A673 (cell line): ENCODE measurements around the gene SMIM32. TPM values are rescaled to one million over a fixed set of nuclear protein-coding genes. Genes with fewer than 3 reads are reported as not detected.

ENCODE experiments used
- BruUV-seq: library from RNA; stranded (reverse); fragments of 400-500 nt; replicated peaks from 2 replicates; lab custom pipeline; 2021; lab: Mats Ljungman, UMichigan
- CTCF ChIA-PET: fragments of 300-600 bp; sonication (Branson Sonifier 250); formaldehyde crosslinking; loops from one replicate; lab custom pipeline; 2022; ENCODE audit warnings: antibody characterized with exemption; lab: Charles Lee
- POLR2A ChIA-PET: fragments of 300-600 bp; sonication (Branson Sonifier 250); formaldehyde crosslinking; loops from one replicate; lab custom pipeline; 2022; ENCODE audit warnings: antibody characterized with exemption; ENCODE audit not compliant: low non-redundant PET; lab: Charles Lee
- DNase-seq: peaks from one replicate; pipeline ENCODE4 v3.0.0-alpha.2; 2015; ENCODE audit warnings: low spot score
- H3K27ac ChIP-seq: fragments of 200-600 bp; sonication (generic); 2 replicates; pipeline ENCODE4 v1.5.1; 2016; ENCODE audit warnings: mixed run types, low read depth, mild to moderate bottlenecking, mixed read lengths, antibody characterized with exemption, low read length; ENCODE audit not compliant: poor library complexity, severe bottlenecking
- H3K27me3 ChIP-seq: fragments of 200-600 bp; sonication (generic); replicated peaks from 2 replicates; pipeline ENCODE4 v1.6.1; 2017; ENCODE audit warnings: mixed run types, low read depth, mild to moderate bottlenecking, mixed read lengths, antibody characterized with exemption, low read length; ENCODE audit not compliant: insufficient read depth, poor library complexity
- H3K36me3 ChIP-seq: fragments of 200-600 bp; sonication (generic); 2 replicates; pipeline ENCODE4 v1.6.1; 2016; ENCODE audit warnings: mixed run types, mild to moderate bottlenecking, mixed read lengths, antibody characterized with exemption, low read length; ENCODE audit not compliant: insufficient read depth, poor library complexity, severe bottlenecking
- H3K4me1 ChIP-seq: fragments of 200-600 bp; sonication (generic); 2 replicates; pipeline ENCODE4 v1.6.1; 2017; ENCODE audit warnings: mixed run types, mild to moderate bottlenecking, mixed read lengths, antibody characterized with exemption, low read length; ENCODE audit not compliant: insufficient read depth, poor library complexity, severe bottlenecking
- H3K4me3 ChIP-seq: fragments of 200-600 bp; sonication (generic); 2 replicates; pipeline ENCODE4 v1.5.1; 2016; ENCODE audit warnings: low read depth, mixed run types, mild to moderate bottlenecking, mixed read lengths, low read length; ENCODE audit not compliant: poor library complexity, severe bottlenecking
- H3K9me3 ChIP-seq: fragments of 200-600 bp; sonication (generic); 2 replicates; pipeline ENCODE4 v1.6.1; 2016; ENCODE audit warnings: mixed run types, low read depth, mild to moderate bottlenecking, mixed read lengths, antibody characterized with exemption, low read length; ENCODE audit not compliant: poor library complexity, severe bottlenecking
- EZH2 ChIP-seq: fragments of 200-600 bp; sonication (generic); IDR thresholded peaks from 2 replicates; pipeline ENCODE4 v1.6.1; 2017; ENCODE audit warnings: borderline replicate concordance, low read depth, mild to moderate bottlenecking, mixed read lengths, antibody characterized with exemption, low read length; ENCODE audit not compliant: poor library complexity, severe bottlenecking
- intact Hi-C: fragments of 100-400 bp; cut with micrococcal nuclease; formaldehyde crosslinking; loops from one replicate; pipeline ENCODE4 v1.10.0; 2022; ENCODE audit not compliant: unreplicated experiment
- total RNA-seq: library from RNA; stranded (reverse); gene quantifications from 2 replicates; pipeline ENCODE4 v1.2.3, GENCODE V29; 2021
- TF ChIP-seq, protein P1 (sequence below): fragments of 300-800, 200-600 bp; sonication (generic); conservative IDR thresholded peaks from 2 replicates; pipeline ENCODE4 v1.5.1; 2017; ENCODE audit warnings: low read depth, mild to moderate bottlenecking, antibody characterized with exemption, low read length, moderate library complexity, mixed read lengths

The SMIM32 gene
- total RNA-seq, 1 experiment from 2014 or later: not detected

DNA sequence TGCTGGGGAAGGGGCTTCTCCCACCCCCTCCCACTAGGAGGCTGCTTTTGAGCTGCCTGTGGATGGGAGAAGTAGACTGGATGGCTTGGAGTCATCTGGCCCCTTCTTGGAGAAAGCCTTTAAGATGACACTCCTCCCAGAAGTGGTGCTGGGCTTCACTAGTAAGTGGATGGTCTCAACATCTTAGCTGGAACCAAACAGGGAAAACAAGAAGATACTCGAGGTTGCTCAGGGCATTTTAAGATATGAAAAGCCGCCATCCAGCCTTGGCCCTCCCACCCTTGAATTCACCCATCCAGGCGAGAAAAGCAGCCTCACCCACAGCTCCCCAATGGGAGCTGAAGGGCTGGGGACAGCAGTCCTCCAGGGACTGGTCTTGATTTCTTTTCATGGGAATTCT is 7.8 kb upstream of the SMIM32 start:
- ChIA-PET CTCF (no interaction called here), POLR2A (no interaction called here)
- TF ChIP-seq EZH2: no peak
- TF ChIP-seq, protein P1, sequence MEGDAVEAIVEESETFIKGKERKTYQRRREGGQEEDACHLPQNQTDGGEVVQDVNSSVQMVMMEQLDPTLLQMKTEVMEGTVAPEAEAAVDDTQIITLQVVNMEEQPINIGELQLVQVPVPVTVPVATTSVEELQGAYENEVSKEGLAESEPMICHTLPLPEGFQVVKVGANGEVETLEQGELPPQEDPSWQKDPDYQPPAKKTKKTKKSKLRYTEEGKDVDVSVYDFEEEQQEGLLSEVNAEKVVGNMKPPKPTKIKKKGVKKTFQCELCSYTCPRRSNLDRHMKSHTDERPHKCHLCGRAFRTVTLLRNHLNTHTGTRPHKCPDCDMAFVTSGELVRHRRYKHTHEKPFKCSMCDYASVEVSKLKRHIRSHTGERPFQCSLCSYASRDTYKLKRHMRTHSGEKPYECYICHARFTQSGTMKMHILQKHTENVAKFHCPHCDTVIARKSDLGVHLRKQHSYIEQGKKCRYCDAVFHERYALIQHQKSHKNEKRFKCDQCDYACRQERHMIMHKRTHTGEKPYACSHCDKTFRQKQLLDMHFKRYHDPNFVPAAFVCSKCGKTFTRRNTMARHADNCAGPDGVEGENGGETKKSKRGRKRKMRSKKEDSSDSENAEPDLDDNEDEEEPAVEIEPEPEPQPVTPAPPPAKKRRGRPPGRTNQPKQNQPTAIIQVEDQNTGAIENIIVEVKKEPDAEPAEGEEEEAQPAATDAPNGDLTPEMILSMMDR: no peak
- H3K9me3 ChIP-seq: no peaks in the 10 kb centered on the region
- no peak overlapping the region for H3K27ac ChIP-seq
- no peak overlapping the region for H3K4me3 ChIP-seq
- no TSS peak for BruUV-seq
- H3K27me3 ChIP-seq: peaks cover 30% of the 10 kb centered on the region
- intact Hi-C loops: no loop called here
- no peaks in the 10 kb centered on the region for H3K36me3 ChIP-seq
- DNase-seq: no peak
- no peaks in the 10 kb centered on the region for H3K4me1 ChIP-seq

DNA sequence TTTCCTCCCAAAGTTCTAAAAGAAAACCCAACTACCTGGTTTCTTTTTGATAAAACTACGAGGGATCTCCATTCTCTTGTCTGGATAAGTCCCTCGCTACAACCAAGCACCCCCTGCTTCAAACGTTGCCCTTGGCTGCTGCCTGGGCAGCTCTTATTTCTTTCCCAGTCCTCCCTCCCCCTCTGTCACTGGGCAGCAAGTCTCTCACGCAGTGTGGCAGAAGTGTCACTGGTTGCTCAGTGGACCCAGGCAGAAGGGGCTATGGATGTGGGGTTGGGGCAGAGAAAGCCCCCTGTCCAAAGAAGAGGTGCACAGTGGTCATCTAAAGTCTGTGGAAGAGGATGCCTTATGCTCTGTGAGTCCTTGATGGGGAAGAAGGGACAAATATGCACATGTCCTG is 7.2 kb upstream of the SMIM32 start:
- DNase-seq: no peak
- no peaks in the 10 kb centered on the region for H3K9me3 ChIP-seq
- peaks cover 34% of the 10 kb centered on the region for H3K27me3 ChIP-seq
- no peak overlapping the region for H3K27ac ChIP-seq
- H3K36me3 ChIP-seq: no peaks in the 10 kb centered on the region
- CTCF ChIA-PET: no interaction called here
- no peaks in the 10 kb centered on the region for H3K4me1 ChIP-seq
- no peak for TF ChIP-seq EZH2
- TF ChIP-seq, protein P1: no peak
- H3K4me3 ChIP-seq: no peak overlapping the region
- BruUV-seq: no TSS peak
- POLR2A ChIA-PET: no interaction called here
- intact Hi-C loops: no loop called here

DNA sequence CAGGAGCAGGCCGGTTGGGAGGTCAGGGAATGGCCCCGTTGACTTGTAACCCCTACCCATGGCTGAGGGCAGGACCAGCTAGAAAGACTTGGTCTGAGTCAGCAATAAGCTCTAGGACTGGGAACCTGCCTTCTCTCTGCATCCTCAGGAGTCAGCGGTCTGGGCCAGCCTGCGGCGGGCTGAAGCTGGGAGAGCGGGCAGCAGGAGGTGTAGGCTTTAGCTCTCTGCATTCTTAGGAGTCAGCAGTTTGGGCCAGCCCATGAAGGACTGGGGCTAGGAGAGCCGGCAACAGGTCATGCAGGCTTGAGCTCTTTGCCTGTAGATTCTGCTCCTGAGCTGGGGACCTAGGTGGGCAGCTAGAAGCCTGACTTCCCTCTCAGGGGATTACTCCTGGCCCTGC is 6.4 kb upstream of the SMIM32 start:
- intact Hi-C loops: no loop called here
- Histone ChIP-seq H3K4me1 (no peaks in the 10 kb centered on the region), H3K4me3 (no peak overlapping the region), H3K27me3 (peaks cover 38% of the 10 kb centered on the region), H3K9me3 (no peaks in the 10 kb centered on the region), H3K36me3 (no peaks in the 10 kb centered on the region), H3K27ac (no peak overlapping the region)
- CTCF ChIA-PET: no interaction called here
- DNase-seq: no peak
- BruUV-seq: no TSS peak
- no peak for TF ChIP-seq EZH2
- TF ChIP-seq, protein P1: no peak
- POLR2A ChIA-PET: no interaction called here
